NCI-H82 (cell line): ENCODE data around the gene PHAF1.
A peak's percentile ranks its signal among the peaks of the same experiment; 100 is the strongest.

Experiments
- DNase-seq: peaks from one replicate; lab custom pipeline; 2025; lab: John Stamatoyannopoulos, UW

Gene PHAF1

DNA sequence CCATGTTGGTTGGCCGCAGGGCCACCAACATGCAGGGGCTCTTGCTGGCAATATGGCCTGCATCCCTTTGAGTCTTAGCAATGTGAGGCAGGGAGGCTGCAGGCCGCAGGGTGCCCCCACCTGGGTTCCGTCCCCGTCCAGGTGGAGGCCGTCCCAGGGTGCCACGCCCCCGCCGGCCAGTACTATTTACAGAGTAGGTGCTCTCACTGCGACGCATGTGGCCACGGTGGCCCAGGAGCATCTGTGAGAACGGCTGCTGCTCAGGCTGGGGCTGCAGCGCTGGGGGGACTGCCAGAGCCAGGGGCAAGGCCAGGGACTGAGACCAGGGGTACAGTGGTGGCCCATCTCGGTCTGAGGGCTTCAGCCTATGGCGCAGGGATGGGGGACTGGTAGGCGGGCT, 70.4 kb downstream of the PHAF1 start:
- DNase-seq: no peak

DNA sequence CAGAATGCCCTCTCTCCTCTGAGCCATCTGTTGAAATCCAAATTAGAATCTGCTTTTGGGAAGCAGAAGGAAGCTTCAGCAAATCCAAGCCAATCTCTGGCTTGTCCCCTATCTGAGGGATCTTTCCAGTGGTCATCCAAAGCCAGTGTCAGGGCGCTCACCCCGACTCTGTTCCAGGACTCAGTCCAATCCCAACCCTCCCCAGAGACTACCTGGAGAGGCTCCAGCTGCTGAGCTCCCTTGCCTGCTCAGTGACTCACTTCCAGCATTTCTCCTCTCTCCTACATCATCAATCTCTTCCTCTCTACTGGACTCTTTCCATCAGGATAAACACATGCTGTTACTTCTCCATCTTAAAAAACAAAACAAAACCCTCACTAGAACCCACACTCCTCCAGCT, 71.6 kb downstream of the PHAF1 start:
- DNase-seq: no peak

- DNase-seq: no peak
Observed at GRCh38 chr16:67182288-67182687, 72.5 kb downstream of the PHAF1 start.

DNA sequence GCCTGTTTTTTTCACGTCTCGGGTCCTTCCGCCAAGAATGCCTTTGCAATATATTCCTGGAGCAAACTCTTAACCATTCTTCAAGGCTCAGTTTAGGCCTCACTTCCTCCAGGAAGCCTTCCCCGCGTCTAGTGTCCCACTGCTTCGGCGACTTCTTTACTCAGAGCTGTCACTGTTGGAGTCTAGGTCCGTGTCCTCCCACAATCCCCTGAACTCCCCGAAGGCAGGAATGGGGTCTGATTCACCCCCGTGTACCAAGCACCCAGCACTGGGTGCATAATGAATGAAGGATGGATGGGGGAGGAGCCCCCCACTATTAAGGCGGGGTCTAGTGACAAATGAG, 73.5 kb downstream of the PHAF1 start:
- DNase-seq: no peak

GRCh38 chr16:67183627-67184452, 74.1 kb downstream of the PHAF1 start, which contains the start of gene MATCAP1:
Gene MATCAP1 (minus strand): TSS chr16:67183963. CDS start chr16:67180610, 3,353 bp downstream.
- DNase-seq: peak; percentile 99

DNA sequence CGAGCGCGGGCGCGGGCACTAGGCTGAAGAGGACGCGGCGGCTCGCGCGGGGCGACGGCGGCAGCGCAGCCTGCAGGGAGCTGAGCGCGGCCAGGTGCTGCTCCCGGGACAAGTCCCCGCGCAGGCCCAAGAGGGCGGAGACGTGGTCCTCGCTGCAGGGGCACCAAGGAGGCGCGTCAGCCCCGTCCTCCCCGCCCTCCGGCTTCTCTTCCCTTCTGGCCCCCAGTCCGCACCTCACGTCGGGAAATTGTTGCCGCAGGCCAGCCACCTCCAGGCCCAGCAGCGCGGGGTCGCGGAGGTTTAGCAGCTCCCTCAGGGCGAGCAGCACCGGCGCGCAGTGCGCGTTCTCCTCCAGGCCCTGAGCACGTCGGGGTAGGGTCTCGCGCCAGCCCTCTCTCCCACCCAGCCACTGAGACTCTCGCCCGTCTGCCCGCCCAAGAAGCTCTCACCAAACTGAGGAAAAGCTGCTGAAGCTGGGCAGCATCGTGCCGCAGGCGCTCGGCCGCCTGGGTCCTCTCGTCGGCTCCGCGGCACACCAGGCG, 74.8 kb downstream of the PHAF1 start:
- peak; percentile 70 for DNase-seq

DNA sequence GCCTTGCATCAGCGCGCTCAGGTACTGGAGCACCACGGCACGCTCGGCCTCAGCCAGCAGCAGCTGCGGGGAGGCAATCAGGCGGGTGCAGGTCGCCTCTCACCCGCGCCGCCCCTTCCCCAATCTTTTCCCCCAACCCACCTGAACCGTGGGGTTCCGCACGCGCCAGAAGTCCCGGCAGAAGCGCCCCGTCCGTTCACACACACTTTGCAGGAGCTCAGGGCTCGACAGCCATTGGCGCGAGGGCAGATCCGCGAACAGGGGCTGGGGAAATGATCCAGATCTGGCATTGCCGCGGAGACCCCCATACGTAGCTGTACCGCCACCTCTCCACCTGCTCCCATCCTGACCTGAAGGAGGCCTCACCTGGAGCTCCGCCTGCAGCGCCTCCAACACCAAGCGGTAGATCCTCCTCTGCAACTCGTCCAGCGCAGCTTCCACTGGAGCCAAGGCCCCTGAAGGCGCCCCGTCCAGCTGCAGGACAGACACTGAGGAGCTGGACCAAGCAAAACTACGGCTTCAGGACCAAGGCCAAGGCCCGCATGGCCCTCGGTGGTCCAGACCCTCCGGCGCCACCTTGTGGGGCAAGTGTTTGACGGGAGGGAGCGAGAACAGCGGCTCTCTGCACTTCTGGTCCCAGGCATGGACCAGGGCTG, 75.4 kb downstream of the PHAF1 start:
- DNase-seq: peak; percentile 89

GRCh38 chr16:67185651-67186134, 76.0 kb downstream of the PHAF1 start:
- no peak for DNase-seq

DNA sequence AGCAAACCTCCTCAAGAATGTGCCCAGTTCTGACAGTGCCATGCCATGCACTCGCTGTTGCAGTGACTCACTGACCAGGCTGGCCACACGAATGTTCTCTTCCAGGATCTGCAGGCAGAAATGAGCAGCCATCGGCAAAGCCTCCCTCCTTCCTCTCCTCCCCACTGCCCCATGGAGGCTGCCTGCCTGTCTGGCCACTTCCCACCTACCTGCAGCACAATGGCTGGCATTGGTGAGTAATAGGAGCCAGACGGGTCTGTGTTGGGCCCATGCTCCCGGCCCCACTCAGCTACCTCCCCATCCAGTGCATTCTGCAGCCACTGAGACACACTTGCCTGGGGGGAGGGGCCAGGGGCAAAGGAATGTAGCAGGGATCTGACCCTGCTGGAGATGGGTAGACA, 76.8 kb downstream of the PHAF1 start:
- DNase-seq: no peak

DNA sequence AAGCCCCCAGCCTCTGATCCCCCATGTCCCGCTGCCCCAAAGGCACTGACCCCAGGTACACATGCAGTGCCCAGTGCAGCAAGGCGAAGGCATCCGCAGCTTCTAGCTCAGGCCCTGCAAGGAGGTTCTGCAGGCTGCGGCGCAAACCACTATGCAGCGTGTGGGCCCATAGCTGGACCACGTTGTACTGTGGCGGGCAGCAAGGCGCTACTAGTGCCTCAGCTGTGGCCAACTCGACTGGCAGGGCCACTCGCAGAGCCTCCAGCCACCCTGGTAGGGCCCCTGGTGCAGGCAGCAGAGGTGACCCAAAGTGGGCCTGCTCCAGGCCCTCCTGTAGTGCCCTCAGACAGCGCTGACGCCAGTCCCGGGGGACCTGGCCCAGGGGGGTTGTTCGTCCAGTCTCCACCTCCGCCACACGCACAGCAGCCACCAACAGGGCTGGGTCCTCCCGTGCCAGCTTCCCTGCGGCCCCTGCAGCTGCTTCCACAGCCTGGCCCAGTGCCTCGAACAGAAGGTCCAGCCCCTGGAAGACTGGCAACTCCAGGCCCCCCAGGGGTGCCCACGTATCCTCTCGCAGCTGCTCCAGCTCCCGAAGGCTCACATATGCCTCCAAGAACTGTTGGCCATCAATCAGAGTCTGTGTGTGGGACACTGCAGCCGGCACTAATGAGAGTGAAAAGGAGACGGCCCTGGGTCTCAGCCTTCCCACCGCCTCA, 77.6 kb downstream of the PHAF1 start:
- DNase-seq: no peak

DNA sequence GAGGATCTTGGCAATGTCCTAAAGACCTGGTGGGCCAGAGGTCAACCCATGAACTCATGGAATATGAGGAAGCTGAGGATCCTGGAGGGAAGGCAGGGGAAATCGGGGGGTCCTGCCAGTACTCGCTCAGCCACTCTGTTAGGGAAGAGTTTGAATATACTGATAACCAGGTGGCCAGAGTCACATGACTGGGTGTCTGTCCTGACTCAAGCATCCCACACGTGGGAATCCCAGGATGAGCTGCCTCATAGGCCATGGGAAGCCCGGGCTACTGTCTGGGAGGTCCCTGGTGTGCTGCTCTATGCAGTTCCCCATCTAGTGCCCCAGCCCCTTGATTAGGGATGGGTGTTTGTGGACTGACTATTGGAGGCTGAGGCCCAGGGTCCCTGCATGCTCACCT, 78.6 kb downstream of the PHAF1 start:
- no peak for DNase-seq

- no peak for DNase-seq
Observed at GRCh38 chr16:67188798-67189197, 79.1 kb downstream of the PHAF1 start.

- peak; percentile 23 for DNase-seq
Observed at GRCh38 chr16:67190041-67190440, 80.3 kb downstream of the PHAF1 start, which contains the start of gene EXOC3L1. Gene EXOC3L1 (minus strand): TSS chr16:67190136. CDS start chr16:67189676, 460 bp downstream.

GRCh38 chr16:67190448-67191399, 81.0 kb downstream of the PHAF1 start:
- DNase-seq: no peak

GRCh38 chr16:67191411-67191994, 81.8 kb downstream of the PHAF1 start:
- DNase-seq: no peak

DNA sequence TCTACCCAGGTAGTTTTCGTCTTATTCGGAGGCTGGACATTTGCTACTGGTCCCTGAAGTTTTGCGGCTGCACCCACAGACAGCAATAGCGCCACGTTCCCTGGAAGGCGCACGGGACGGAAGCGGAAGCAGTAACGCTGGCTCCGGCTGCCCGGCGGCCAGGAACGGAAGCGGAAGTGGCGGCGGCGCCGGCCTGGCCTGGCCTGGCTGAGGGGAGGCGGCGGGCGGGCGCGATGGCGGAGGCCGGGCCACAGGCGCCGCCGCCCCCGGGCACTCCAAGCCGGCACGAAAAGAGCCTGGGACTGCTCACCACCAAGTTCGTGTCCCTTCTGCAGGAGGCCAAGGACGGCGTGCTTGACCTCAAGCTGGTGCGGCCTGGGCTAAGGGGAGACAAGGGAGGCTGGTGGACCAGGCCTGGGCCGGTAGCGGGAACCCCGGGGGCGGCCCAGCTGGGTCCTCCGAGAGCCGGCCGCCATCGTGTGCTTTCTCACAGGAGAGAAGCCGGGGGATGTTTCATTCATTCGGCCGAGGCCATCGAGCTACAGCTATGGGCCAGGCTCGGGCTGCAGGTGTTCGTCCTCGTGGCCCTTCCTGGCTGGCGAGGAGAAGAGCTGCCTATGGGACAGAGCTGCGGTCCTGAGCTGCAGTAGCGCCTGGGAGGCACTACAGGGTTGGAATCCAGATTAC, 82.4 kb downstream of the PHAF1 start, which contains the start of gene E2F4:
Gene E2F4, plus strand, starts transcription at position 161 of the 687 bp plus-strand sequence. Its CDS starts 73 bp downstream, at position 234.
- peak; percentile 92 for DNase-seq

- DNase-seq: no peak
Observed at GRCh38 chr16:67192781-67193361, 83.1 kb downstream of the PHAF1 start.

DNA sequence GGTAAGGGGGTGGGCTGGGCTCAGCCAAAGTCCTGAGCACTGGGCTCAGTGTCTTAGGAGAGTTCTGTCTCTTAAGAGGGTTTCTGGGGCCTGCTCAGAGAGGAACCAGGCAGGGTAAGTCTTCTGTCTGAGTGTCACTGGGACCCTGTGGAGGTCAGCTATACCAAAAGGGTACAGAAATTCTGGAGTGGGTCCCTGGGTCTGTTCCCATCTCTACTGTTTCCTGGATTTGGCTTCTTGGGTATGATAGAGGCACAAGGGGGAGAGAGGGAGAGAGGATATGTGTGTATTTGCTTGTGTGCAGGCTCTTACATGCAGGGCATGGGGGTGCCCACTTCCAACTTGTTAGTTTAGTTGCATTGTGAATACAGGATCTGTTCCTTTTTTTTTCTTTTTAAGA, 83.8 kb downstream of the PHAF1 start:
- no peak for DNase-seq

DNA sequence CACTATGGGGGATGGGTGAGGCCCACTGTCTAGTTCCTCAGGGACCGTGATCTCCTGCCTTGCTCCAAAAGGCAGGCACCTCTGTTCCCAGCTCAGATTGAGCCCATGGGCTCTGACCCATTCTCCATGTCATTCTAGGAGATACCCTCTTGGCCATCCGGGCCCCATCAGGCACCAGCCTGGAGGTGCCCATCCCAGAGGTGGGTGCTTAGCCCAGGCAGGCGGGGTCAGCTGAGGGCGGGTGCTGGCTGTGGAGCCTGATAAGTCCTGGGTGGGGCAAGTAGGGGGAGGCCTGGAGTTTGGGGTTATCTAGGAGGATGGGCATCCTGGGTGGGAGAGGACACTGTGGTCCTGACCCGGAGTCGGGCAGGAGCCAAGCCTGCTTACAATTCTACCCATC, 84.5 kb downstream of the PHAF1 start:
- no peak for DNase-seq

DNA sequence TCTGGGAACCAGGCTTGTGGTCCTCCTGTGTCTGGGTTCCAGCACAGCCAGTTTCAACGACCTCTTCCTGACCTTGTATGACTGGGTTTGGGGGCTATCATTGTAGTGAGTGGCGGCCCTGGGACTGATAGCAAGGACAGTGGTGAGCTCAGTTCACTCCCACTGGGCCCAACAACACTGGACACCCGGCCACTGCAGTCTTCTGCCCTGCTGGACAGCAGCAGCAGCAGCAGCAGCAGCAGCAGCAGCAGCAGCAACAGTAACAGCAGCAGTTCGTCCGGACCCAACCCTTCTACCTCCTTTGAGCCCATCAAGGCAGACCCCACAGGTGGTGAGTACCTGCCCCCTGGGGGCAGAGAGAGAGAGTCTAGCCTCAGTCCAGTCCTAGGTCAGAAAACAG, 85.9 kb downstream of the PHAF1 start:
- DNase-seq: no peak
